ENCODE results near the gene KLF7.
A peak's percentile ranks its signal among the peaks of the same experiment; 100 is the strongest.

Gene KLF7

DNA sequence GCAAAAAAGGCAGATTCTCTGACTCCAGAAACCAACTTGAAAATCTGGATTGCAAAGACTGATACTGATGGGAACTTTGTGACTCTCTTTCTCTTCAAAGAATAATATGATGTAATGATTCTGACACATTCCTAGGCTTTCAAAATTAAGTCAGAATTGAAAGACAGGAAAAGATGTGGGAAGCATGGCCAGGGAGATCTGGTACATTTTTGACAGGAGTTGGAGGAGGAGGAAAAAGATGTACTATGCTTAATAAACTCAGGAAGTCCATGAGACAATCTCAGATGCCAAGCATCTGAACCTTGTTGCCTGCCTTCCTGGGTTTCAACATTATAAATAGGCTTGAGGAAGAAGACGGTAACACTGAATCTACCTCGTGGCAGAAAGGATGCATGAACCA lies 34.2 kb downstream of the KLF7 start:
- Mint-ChIP-seq H3K36me3 (ENCODE audit: low read depth) (peaks cover 21% of the 10 kb centered on the region), H3K4me1 (ENCODE audit: low read depth) (peaks cover 80% of the 10 kb centered on the region), H3K4me3 (no peak overlapping the region), H3K27ac (peak overlapping the region; percentile 61), H3K27me3 (no peaks in the 10 kb centered on the region), H3K9me3 (peaks cover 8% of the 10 kb centered on the region)

- H3K4me1 Mint-ChIP-seq (ENCODE audit: low read depth) = peaks cover 80% of the 10 kb centered on the region
- H3K27ac Mint-ChIP-seq = peak overlapping the region; percentile 61
- H3K36me3 Mint-ChIP-seq (ENCODE audit: low read depth) = peaks cover 15% of the 10 kb centered on the region
- peaks cover 8% of the 10 kb centered on the region for H3K9me3 Mint-ChIP-seq
- H3K27me3 Mint-ChIP-seq = no peaks in the 10 kb centered on the region
- H3K4me3 Mint-ChIP-seq = peak overlapping the region; percentile 2
Measured at GRCh38 chr2:207130958-207131521, 34.7 kb downstream of the KLF7 start.

- Mint-ChIP-seq H3K36me3 (ENCODE audit: low read depth) (peaks cover 14% of the 10 kb centered on the region), H3K9me3 (peaks cover 8% of the 10 kb centered on the region), H3K27ac (no peak overlapping the region), H3K27me3 (no peaks in the 10 kb centered on the region), H3K4me1 (ENCODE audit: low read depth) (peaks cover 80% of the 10 kb centered on the region), H3K4me3 (no peak overlapping the region)
Measured at GRCh38 chr2:207129821-207130220, 35.9 kb downstream of the KLF7 start.

DNA sequence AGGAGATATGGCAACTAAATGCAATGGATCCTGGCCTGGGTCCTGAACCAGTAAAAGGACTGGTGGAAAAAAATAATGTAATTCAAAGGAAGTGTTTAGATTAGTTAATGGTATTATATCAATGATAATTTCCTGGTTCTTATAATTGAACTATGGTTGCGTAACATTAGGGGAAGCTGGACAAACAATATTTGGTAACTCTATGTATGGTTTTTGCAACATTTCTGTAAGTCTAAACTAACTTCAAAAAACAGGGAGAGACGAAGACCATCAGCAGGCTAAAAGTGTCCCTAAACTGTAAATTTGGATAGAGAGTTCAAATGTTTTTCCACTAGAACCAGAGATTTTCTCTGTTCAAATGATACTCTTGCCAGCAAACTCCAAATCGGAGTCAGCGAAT lies 36.9 kb downstream of the KLF7 start:
- Mint-ChIP-seq H3K27ac (no peak overlapping the region), H3K9me3 (peaks cover 8% of the 10 kb centered on the region), H3K27me3 (no peaks in the 10 kb centered on the region), H3K36me3 (ENCODE audit: low read depth) (peaks cover 20% of the 10 kb centered on the region), H3K4me1 (ENCODE audit: low read depth) (peaks cover 82% of the 10 kb centered on the region), H3K4me3 (no peak overlapping the region)

GRCh38 chr2:207126724-207127308 lies 38.9 kb downstream of the KLF7 start:
- H3K4me1 Mint-ChIP-seq (ENCODE audit: low read depth) = peaks cover 86% of the 10 kb centered on the region
- H3K27ac Mint-ChIP-seq = no peak overlapping the region
- no peak overlapping the region for H3K4me3 Mint-ChIP-seq
- no peaks in the 10 kb centered on the region for H3K27me3 Mint-ChIP-seq
- peaks cover 29% of the 10 kb centered on the region for H3K36me3 Mint-ChIP-seq (ENCODE audit: low read depth)
- H3K9me3 Mint-ChIP-seq = peaks cover 8% of the 10 kb centered on the region

DNA sequence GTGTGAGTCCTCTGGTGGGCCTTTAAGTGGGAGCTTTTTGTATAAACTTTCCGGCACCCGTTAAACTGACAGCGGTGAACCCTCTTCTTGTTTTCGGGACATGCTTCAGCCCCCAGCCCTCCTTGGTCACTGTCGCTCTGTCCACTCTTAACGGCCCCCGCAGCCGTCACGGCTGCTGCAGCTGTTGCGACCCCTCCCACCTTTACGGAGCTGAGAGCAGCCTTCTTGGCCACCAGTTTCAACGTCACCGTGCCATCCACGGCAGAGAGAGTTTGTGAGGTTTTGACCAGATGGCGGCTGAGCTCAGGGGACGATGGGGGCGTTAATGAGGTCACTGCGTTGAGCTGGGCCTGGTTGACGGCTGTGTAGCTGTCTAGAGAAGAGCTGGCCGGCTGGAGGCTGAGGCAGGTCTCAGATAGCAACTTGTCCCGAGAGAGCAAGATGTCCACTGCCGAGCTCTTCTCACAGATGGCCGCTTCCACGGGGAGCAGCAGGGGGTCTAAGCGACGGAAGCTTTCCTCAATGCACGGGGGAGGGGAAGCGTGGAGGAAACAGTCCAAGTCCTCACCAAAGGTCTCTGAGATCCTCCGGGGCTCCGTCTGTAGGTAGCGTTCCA lies 41.9 kb downstream of the KLF7 start:
- Mint-ChIP-seq H3K9me3 (peaks cover 3% of the 10 kb centered on the region), H3K27ac (peak overlapping the region; percentile 71), H3K4me3 (no peak overlapping the region), H3K27me3 (no peaks in the 10 kb centered on the region), H3K36me3 (ENCODE audit: low read depth) (peaks cover 29% of the 10 kb centered on the region), H3K4me1 (ENCODE audit: low read depth) (peaks cover 76% of the 10 kb centered on the region)

DNA sequence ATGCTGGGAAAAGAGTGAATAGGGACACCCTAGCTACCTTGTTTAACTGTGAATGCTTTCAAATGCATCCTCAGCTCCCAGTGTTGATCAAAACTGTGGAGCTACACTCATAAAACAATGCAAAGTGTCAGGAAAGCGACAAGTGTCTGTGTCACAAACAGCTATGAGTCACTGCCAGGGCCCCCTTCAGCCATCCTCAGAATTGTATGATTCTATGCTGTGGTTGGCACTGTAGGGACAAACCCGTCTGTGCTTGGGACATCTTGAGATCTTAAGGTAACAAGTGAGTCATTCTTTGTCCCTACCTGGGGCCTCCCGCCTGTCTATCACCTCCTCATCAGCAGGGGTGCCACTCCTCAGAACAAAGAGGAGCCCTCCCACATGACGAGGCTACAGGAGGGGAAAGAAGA lies 42.4 kb downstream of the KLF7 start:
- Mint-ChIP-seq H3K4me3 (peak overlapping the region; percentile 63), H3K4me1 (ENCODE audit: low read depth) (peaks cover 73% of the 10 kb centered on the region), H3K27me3 (no peaks in the 10 kb centered on the region), H3K9me3 (no peaks in the 10 kb centered on the region), H3K27ac (peak overlapping the region; percentile 86), H3K36me3 (ENCODE audit: low read depth) (peaks cover 25% of the 10 kb centered on the region)

GRCh38 chr2:207122651-207123334 lies 43.0 kb downstream of the KLF7 start:
- H3K4me3 Mint-ChIP-seq = peak overlapping the region; percentile 63
- peaks cover 25% of the 10 kb centered on the region for H3K36me3 Mint-ChIP-seq (ENCODE audit: low read depth)
- H3K27ac Mint-ChIP-seq = peak overlapping the region; percentile 86
- no peaks in the 10 kb centered on the region for H3K9me3 Mint-ChIP-seq
- H3K4me1 Mint-ChIP-seq (ENCODE audit: low read depth) = peaks cover 68% of the 10 kb centered on the region
- no peaks in the 10 kb centered on the region for H3K27me3 Mint-ChIP-seq

DNA sequence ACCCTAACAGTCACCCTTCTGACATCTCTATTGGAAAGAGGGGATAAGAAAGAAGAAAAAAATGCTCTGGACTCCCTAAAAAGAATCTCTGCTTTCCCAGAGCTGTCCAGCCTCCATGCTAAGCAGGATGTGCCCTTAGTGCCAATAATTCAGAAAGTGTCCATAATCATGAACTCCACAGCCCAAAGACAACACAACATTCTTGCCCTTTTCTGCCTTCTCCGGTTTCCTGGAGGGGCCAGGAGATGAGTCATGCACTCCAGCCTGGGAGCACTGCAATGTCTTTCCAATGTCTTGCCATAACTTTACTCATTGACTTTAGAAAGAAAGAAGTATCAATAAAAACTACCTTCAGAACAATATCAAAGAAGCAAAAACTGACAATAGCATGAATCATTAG lies 44.0 kb downstream of the KLF7 start:
- Mint-ChIP-seq H3K9me3 (no peaks in the 10 kb centered on the region), H3K4me3 (no peak overlapping the region), H3K27me3 (no peaks in the 10 kb centered on the region), H3K4me1 (ENCODE audit: low read depth) (peaks cover 62% of the 10 kb centered on the region), H3K36me3 (ENCODE audit: low read depth) (peaks cover 21% of the 10 kb centered on the region), H3K27ac (no peak overlapping the region)

- Mint-ChIP-seq H3K4me3 (no peak overlapping the region), H3K9me3 (no peaks in the 10 kb centered on the region), H3K4me1 (ENCODE audit: low read depth) (peaks cover 37% of the 10 kb centered on the region), H3K27me3 (no peaks in the 10 kb centered on the region), H3K36me3 (ENCODE audit: low read depth) (peaks cover 20% of the 10 kb centered on the region), H3K27ac (no peak overlapping the region)
Measured at GRCh38 chr2:207119048-207119447, 46.7 kb downstream of the KLF7 start.

DNA sequence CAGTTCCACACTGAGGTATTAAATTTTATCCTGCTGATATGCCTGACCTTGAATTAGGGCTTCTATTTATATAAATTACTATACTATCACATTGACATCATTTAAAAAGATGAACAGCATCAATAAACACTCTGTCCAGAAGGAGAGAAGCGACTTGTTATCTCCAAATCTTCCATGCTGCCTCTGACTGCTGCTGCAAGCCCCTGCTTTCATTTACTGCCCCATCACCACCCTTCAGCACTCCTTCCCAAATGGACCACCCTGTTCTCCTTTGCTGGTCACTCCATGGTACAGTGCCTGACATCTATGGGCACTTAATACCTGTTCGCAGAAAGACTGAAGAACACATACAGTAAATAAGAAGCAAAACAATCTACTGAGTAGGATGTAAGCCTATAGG lies 48.1 kb downstream of the KLF7 start:
- Mint-ChIP-seq H3K4me3 (no peak overlapping the region), H3K36me3 (ENCODE audit: low read depth) (peaks cover 18% of the 10 kb centered on the region), H3K4me1 (ENCODE audit: low read depth) (peaks cover 30% of the 10 kb centered on the region), H3K9me3 (no peaks in the 10 kb centered on the region), H3K27me3 (no peaks in the 10 kb centered on the region), H3K27ac (no peak overlapping the region)

GRCh38 chr2:207115715-207116364 lies 49.9 kb downstream of the KLF7 start:
- peaks cover 28% of the 10 kb centered on the region for H3K4me1 Mint-ChIP-seq (ENCODE audit: low read depth)
- no peaks in the 10 kb centered on the region for H3K9me3 Mint-ChIP-seq
- no peak overlapping the region for H3K27ac Mint-ChIP-seq

GRCh38 chr2:207113414-207113813 lies 52.3 kb downstream of the KLF7 start:
- Mint-ChIP-seq H3K4me3 (no peak overlapping the region), H3K27me3 (no peaks in the 10 kb centered on the region), H3K4me1 (ENCODE audit: low read depth) (peaks cover 36% of the 10 kb centered on the region), H3K27ac (no peak overlapping the region), H3K36me3 (ENCODE audit: low read depth) (peaks cover 14% of the 10 kb centered on the region), H3K9me3 (no peaks in the 10 kb centered on the region)

More at GRCh38 chr2:207115715-207116364, 49.9 kb downstream of the KLF7 start:
- Mint-ChIP-seq H3K36me3 (ENCODE audit: low read depth) (peaks cover 9% of the 10 kb centered on the region), H3K4me3 (no peak overlapping the region), H3K27me3 (no peaks in the 10 kb centered on the region)

DNA sequence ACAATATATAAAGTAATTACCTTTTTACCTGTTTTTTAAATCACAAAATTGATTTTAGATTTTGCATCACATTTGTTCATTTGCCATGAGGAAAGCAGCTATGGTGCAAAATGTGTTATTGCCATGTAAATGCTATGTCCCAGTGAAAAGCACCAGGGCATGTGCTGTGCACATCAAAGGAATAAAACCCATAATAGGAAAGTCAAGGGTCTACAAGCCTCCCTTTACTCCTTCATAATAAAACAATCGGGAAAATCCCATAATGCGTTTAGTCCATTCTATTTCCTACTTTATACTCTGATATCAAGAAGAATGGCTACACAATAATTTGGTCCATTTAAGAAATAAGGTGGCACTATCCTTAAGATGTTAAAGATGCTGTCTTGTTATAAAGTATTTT lies 53.0 kb downstream of the KLF7 start:
- no peaks in the 10 kb centered on the region for H3K27me3 Mint-ChIP-seq
- H3K27ac Mint-ChIP-seq = no peak overlapping the region
- no peaks in the 10 kb centered on the region for H3K9me3 Mint-ChIP-seq
- H3K36me3 Mint-ChIP-seq (ENCODE audit: low read depth) = peaks cover 14% of the 10 kb centered on the region
- H3K4me3 Mint-ChIP-seq = no peak overlapping the region
- H3K4me1 Mint-ChIP-seq (ENCODE audit: low read depth) = peaks cover 41% of the 10 kb centered on the region

GRCh38 chr2:207112383-207112782 lies 53.4 kb downstream of the KLF7 start:
- Mint-ChIP-seq H3K4me3 (no peak overlapping the region), H3K27ac (no peak overlapping the region), H3K27me3 (no peaks in the 10 kb centered on the region), H3K36me3 (ENCODE audit: low read depth) (peaks cover 14% of the 10 kb centered on the region), H3K9me3 (no peaks in the 10 kb centered on the region), H3K4me1 (ENCODE audit: low read depth) (peaks cover 45% of the 10 kb centered on the region)
